SK-N-SH treated with all-trans-retinoic acid at 6 μM for 48 hours (cell line): ENCODE data around the gene FLNC.

Experiments used
- ATAC-seq: fragments of 200-7000 bp; cut with Tn5 transposase; 3 replicates; pipeline ENCODE4 v1.9.1; 2020; ENCODE audit warnings: mild to moderate bottlenecking, moderate library complexity
- ARNTL ChIP-seq: fragments of 450-650 bp; formaldehyde crosslinking; IDR thresholded peaks from 2 replicates; pipeline ENCODE4 v1.5.0; 2020; ENCODE audit warnings: low read depth, mild to moderate bottlenecking, moderate library complexity, borderline replicate concordance
- BACH2 ChIP-seq: fragments of 250-450 bp; sonication (Bioruptor Pico); IDR thresholded peaks from 2 replicates; pipeline ENCODE4 v1.9.0; 2021; ENCODE audit warnings: mild to moderate bottlenecking, borderline replicate concordance
- ESRRG ChIP-seq: fragments of 250-450 bp; sonication (Bioruptor Pico); IDR thresholded peaks from 2 replicates; pipeline ENCODE4 v1.6.1; 2021; ENCODE audit warnings: mild to moderate bottlenecking
- GLIS3 ChIP-seq: fragments of 250-450 bp; sonication (Bioruptor Pico); IDR thresholded peaks from 2 replicates; pipeline ENCODE4 v1.5.0; 2020; ENCODE audit warnings: mild to moderate bottlenecking, moderate library complexity
- ISL1 ChIP-seq: fragments of 250-450 bp; sonication (Bioruptor Pico); IDR thresholded peaks from 2 replicates; pipeline ENCODE4 v2.1.2; 2022; ENCODE audit warnings: mild to moderate bottlenecking, moderate library complexity
- PPARA ChIP-seq: fragments of 250-450 bp; sonication (Bioruptor Pico); IDR thresholded peaks from 2 replicates; pipeline ENCODE4 v1.5.0; 2020; ENCODE audit warnings: mild to moderate bottlenecking, borderline replicate concordance
- RARB ChIP-seq: fragments of 250-450 bp; sonication (Bioruptor Pico); IDR thresholded peaks from 2 replicates; pipeline ENCODE4 v1.8.0; 2021; ENCODE audit warnings: mild to moderate bottlenecking, moderate library complexity
- SNAI2 ChIP-seq: fragments of 250-450 bp; sonication (Bioruptor Pico); IDR thresholded peaks from 2 replicates; pipeline ENCODE4 v1.5.0; 2020; ENCODE audit warnings: mild to moderate bottlenecking, moderate library complexity
- TCF4 ChIP-seq: fragments of 250-450 bp; sonication (Bioruptor Pico); IDR thresholded peaks from 2 replicates; pipeline ENCODE4 v1.8.0; 2021; ENCODE audit warnings: mild to moderate bottlenecking, moderate library complexity, borderline replicate concordance
- TOX ChIP-seq: fragments of 250-450 bp; sonication (Bioruptor Pico); IDR thresholded peaks from 2 replicates; pipeline ENCODE4 v1.8.0; 2021; ENCODE audit warnings: mild to moderate bottlenecking, moderate library complexity, borderline replicate concordance
- ZC3H10 ChIP-seq: fragments of 250-450 bp; sonication (Bioruptor Pico); IDR thresholded peaks from 2 replicates; pipeline ENCODE4 v1.5.1; 2021; ENCODE audit warnings: mild to moderate bottlenecking, moderate library complexity
- ZFP3 ChIP-seq: fragments of 250-450 bp; sonication (Bioruptor Pico); IDR thresholded peaks from 2 replicates; pipeline ENCODE4 v1.5.0; 2020; ENCODE audit warnings: mild to moderate bottlenecking, moderate library complexity
- ZFP30 ChIP-seq: fragments of 450-650 bp; formaldehyde crosslinking; IDR thresholded peaks from 2 replicates; pipeline ENCODE4 v1.5.0; 2022; ENCODE audit warnings: mild to moderate bottlenecking, moderate library complexity
- ZNF565 ChIP-seq: fragments of 450-650 bp; formaldehyde crosslinking; conservative IDR thresholded peaks from 2 replicates; pipeline ENCODE4 v1.5.0; 2020; ENCODE audit warnings: low read depth, mild to moderate bottlenecking, moderate library complexity
- ZNF70 ChIP-seq: fragments of 450-650 bp; formaldehyde crosslinking; IDR thresholded peaks from 2 replicates; pipeline ENCODE4 v1.5.0; 2020; ENCODE audit warnings: mild to moderate bottlenecking, moderate library complexity
- ZNF8 ChIP-seq: fragments of 450-650 bp; formaldehyde crosslinking; IDR thresholded peaks from 2 replicates; pipeline ENCODE4 v1.5.0; 2020; ENCODE audit warnings: mild to moderate bottlenecking, moderate library complexity
- TF ChIP-seq, protein P1 (sequence below): fragments of 250-450 bp; sonication (Bioruptor Pico); IDR thresholded peaks from 2 replicates; pipeline ENCODE4 v1.5.0; 2020; ENCODE audit warnings: mild to moderate bottlenecking, moderate library complexity
- TF ChIP-seq, protein P2 (sequence below): fragments of 250-450 bp; sonication (Bioruptor Pico); IDR thresholded peaks from 2 replicates; pipeline ENCODE4 v1.5.1; 2020; ENCODE audit warnings: low read depth, mild to moderate bottlenecking, moderate library complexity
- TF ChIP-seq, protein P3 (sequence below): fragments of 250-450 bp; sonication (Bioruptor Pico); IDR thresholded peaks from 2 replicates; pipeline ENCODE4 v1.8.0; 2021; ENCODE audit warnings: low read depth, mild to moderate bottlenecking, moderate library complexity, borderline replicate concordance
- TF ChIP-seq, protein P4 (sequence below): fragments of 250-450 bp; sonication (Bioruptor Pico); IDR thresholded peaks from 2 replicates; pipeline ENCODE4 v1.8.0; 2020; ENCODE audit warnings: mild to moderate bottlenecking, moderate library complexity, borderline replicate concordance
- TF ChIP-seq, protein P5 (sequence below): fragments of 250-450 bp; sonication (Bioruptor Pico); IDR thresholded peaks from 2 replicates; pipeline ENCODE4 v1.5.1; 2021; ENCODE audit warnings: mild to moderate bottlenecking, moderate library complexity

The FLNC gene

GRCh38 chr7:128793181-128793547 lies 37.0 kb upstream of the FLNC start:
- TF ChIP-seq ZNF8 (CRISPR knock-in tag) (no peak), ZNF70 (CRISPR knock-in tag) (no peak), BACH2 (CRISPR knock-in tag) (no peak), ZFP3 (CRISPR knock-in tag) (no peak), ZC3H10 (no peak)
- TF ChIP-seq, protein P1, sequence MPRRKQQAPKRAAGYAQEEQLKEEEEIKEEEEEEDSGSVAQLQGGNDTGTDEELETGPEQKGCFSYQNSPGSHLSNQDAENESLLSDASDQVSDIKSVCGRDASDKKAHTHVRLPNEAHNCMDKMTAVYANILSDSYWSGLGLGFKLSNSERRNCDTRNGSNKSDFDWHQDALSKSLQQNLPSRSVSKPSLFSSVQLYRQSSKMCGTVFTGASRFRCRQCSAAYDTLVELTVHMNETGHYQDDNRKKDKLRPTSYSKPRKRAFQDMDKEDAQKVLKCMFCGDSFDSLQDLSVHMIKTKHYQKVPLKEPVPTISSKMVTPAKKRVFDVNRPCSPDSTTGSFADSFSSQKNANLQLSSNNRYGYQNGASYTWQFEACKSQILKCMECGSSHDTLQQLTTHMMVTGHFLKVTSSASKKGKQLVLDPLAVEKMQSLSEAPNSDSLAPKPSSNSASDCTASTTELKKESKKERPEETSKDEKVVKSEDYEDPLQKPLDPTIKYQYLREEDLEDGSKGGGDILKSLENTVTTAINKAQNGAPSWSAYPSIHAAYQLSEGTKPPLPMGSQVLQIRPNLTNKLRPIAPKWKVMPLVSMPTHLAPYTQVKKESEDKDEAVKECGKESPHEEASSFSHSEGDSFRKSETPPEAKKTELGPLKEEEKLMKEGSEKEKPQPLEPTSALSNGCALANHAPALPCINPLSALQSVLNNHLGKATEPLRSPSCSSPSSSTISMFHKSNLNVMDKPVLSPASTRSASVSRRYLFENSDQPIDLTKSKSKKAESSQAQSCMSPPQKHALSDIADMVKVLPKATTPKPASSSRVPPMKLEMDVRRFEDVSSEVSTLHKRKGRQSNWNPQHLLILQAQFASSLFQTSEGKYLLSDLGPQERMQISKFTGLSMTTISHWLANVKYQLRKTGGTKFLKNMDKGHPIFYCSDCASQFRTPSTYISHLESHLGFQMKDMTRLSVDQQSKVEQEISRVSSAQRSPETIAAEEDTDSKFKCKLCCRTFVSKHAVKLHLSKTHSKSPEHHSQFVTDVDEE (CRISPR knock-in tag), result no peak
- TF ChIP-seq, protein P2, sequence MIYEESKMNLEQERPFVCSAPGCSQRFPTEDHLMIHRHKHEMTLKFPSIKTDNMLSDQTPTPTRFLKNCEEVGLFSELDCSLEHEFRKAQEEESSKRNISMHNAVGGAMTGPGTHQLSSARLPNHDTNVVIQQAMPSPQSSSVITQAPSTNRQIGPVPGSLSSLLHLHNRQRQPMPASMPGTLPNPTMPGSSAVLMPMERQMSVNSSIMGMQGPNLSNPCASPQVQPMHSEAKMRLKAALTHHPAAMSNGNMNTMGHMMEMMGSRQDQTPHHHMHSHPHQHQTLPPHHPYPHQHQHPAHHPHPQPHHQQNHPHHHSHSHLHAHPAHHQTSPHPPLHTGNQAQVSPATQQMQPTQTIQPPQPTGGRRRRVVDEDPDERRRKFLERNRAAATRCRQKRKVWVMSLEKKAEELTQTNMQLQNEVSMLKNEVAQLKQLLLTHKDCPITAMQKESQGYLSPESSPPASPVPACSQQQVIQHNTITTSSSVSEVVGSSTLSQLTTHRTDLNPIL, result no peak
- no peak for ATAC-seq

GRCh38 chr7:128794020-128794419 lies 36.2 kb upstream of the FLNC start:
- ATAC-seq, result no peak
- no peak for TF ChIP-seq SNAI2 (CRISPR knock-in tag)
- no peak for TF ChIP-seq ESRRG (CRISPR knock-in tag)
- TF ChIP-seq, protein P1 (CRISPR knock-in tag), result no peak
- TF ChIP-seq, protein P2, result no peak
- TF ChIP-seq, protein P3, sequence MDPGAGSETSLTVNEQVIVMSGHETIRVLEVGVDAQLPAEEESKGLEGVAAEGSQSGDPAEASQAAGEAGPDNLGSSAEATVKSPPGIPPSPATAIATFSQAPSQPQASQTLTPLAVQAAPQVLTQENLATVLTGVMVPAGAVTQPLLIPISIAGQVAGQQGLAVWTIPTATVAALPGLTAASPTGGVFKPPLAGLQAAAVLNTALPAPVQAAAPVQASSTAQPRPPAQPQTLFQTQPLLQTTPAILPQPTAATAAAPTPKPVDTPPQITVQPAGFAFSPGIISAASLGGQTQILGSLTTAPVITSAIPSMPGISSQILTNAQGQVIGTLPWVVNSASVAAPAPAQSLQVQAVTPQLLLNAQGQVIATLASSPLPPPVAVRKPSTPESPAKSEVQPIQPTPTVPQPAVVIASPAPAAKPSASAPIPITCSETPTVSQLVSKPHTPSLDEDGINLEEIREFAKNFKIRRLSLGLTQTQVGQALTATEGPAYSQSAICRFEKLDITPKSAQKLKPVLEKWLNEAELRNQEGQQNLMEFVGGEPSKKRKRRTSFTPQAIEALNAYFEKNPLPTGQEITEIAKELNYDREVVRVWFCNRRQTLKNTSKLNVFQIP, result no peak
- no peak for TF ChIP-seq ZFP3 (CRISPR knock-in tag)
- TF ChIP-seq, protein P4, sequence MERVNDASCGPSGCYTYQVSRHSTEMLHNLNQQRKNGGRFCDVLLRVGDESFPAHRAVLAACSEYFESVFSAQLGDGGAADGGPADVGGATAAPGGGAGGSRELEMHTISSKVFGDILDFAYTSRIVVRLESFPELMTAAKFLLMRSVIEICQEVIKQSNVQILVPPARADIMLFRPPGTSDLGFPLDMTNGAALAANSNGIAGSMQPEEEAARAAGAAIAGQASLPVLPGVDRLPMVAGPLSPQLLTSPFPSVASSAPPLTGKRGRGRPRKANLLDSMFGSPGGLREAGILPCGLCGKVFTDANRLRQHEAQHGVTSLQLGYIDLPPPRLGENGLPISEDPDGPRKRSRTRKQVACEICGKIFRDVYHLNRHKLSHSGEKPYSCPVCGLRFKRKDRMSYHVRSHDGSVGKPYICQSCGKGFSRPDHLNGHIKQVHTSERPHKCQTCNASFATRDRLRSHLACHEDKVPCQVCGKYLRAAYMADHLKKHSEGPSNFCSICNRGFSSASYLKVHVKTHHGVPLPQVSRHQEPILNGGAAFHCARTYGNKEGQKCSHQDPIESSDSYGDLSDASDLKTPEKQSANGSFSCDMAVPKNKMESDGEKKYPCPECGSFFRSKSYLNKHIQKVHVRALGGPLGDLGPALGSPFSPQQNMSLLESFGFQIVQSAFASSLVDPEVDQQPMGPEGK (CRISPR knock-in tag), result no peak
- TF ChIP-seq ZNF565 (CRISPR knock-in tag), result no peak
- TF ChIP-seq, protein P5, sequence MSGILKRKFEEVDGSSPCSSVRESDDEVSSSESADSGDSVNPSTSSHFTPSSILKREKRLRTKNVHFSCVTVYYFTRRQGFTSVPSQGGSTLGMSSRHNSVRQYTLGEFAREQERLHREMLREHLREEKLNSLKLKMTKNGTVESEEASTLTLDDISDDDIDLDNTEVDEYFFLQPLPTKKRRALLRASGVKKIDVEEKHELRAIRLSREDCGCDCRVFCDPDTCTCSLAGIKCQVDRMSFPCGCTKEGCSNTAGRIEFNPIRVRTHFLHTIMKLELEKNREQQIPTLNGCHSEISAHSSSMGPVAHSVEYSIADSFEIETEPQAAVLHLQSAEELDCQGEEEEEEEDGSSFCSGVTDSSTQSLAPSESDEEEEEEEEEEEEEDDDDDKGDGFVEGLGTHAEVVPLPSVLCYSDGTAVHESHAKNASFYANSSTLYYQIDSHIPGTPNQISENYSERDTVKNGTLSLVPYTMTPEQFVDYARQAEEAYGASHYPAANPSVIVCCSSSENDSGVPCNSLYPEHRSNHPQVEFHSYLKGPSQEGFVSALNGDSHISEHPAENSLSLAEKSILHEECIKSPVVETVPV, result no peak
- no peak for TF ChIP-seq RARB (CRISPR knock-in tag)
- TF ChIP-seq GLIS3 (CRISPR knock-in tag), result no peak
- no peak for TF ChIP-seq ZNF8 (CRISPR knock-in tag)
- TF ChIP-seq TOX (CRISPR knock-in tag), result no peak
- TF ChIP-seq PPARA, result no peak
- TF ChIP-seq ISL1, result no peak
- TF ChIP-seq ZC3H10, result no peak
- no peak for TF ChIP-seq TCF4
- TF ChIP-seq BACH2 (CRISPR knock-in tag), result no peak
- no peak for TF ChIP-seq ZFP30 (CRISPR knock-in tag)
- TF ChIP-seq ARNTL (CRISPR knock-in tag), result no peak
